NCI-H2196 treated with DMSO at 0.1 percent for 48 hours (cell line): ENCODE results near the gene IMP3.

ENCODE experiments used
- DNase-seq: peaks from one replicate; lab custom pipeline; 2025; ENCODE audit not compliant: unreplicated experiment; lab: John Stamatoyannopoulos, UW

Gene IMP3

DNA sequence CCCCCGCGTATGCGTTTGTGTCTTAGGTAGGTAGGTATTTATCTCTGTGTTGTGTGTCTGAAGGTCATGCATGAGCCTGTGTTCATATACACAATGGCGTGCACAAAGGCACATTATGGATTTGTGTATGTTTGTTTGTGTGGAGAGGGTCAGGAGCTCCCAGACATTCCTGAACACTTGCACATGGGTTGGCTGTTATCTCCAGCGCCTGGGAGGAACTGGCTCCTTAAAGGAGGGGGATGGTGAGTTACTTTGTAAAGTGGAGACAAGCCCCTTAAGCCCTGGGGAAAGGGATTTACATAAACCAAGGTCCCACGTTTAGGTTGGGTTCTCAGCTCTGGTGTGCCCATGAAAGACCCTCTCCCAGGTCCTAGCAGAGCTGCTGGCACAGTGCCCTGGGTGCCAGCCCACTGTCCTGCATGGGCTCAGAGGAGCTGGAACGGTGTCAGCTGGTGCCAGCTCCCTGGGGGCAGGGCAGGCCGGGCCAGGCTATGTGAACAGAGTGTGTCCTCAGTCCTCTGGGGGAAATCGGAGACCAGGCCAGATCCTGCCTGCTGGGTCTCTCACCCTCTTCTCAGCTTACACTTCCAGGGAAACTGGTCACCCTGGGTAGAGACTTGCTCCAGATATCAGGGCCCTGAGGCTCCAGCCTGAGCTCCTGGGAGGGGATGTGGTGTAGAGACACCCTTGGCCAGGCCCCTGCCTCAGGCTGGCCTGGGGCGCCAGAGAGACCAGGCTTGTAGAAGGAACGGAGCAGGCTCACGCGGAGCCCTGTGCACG is 32.8 kb upstream of the IMP3 start:
- no peak for DNase-seq

DNA sequence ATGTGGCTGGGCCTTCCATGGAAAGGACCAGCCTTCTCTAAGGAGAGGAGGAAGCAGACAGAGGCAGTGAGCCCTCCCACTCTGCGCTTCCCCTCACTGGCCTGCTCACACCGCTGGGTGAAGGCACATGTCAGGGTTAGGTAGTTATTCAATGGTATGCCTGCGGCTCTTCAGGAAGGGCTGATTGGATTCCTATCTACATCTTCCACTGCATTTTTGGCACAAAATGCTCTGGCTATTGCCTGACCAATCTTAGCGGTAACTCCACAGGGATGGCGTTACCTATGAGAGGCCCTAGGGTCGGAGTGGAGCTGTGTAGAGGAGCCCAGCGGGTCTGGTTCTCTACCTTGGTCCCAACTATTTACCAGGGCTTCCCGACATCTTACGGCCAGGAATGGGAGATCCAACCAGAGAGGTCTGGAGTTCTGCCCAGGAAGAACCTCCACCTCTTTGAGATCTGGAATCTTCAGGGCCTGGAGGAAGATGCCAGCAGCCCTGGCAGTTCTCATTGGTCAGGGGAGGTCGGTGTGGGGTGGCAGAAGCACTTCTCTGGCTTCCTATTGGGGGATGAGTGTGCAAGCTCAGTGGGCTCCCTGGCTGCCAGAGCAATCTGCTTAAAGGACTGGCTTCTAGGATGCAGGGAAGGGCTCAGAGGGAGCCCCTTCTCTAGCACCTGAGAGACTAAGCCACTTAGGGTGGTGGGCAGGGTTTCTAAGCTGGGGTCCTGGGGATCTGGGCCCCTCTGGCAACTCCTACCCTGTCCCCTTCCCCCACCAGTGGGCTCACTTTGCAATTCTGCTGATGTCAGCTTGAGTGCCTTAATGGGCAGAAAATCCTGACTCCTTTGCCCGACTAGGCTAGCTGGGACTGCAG is 31.9 kb upstream of the IMP3 start:
- DNase-seq, result no peak

DNA sequence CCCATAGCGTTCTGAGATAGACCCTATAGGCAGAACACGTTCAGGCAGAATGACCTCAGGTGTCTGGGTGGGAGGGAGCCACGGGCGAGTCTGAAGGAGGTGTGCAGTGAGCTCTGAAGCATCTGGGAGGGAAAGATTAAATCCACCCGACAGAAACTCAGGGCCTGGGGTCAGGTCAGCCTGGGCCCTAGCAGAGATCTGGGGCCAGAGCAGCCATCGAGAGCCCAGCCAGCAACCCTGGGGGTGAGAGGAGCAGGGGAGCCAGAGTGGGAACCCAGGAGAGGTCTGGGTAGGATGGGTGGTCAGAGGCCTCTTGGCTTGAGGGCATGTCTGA is 29.8 kb upstream of the IMP3 start:
- DNase-seq, result no peak

DNA sequence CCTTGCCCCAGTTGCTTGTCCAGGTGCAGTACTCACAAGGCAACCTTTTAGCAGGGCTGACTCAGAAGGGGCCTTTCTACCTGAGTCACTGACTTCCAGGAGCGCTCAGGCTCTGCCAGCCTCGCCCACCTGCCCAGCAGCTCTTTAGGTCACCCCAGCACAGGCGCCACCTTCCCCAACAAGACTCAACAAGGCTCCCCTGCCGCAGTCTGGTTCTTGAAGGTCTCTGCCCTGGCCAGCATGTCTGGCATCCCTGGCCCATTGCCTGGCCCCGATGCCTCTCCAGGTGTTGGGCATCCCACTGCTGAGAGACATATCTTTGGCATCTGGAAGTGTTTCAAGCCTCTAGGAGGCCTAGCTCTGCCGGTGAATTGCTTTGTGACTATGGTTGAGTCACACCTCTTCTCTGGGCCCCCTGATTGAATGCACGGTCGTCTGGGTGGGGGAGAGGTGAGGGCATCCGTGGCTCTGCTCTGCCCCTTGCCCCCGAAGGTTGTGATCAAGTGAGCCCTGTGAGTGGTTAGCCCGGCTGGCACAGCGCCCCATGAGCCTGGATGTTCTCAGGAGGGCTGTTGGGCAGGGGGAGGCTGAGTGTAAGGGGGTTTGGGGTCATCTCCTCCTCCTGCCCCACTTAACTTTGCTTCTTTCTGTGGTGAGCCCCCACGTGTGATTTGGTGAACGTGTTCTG is 29.3 kb upstream of the IMP3 start:
- DNase-seq, result no peak

DNA sequence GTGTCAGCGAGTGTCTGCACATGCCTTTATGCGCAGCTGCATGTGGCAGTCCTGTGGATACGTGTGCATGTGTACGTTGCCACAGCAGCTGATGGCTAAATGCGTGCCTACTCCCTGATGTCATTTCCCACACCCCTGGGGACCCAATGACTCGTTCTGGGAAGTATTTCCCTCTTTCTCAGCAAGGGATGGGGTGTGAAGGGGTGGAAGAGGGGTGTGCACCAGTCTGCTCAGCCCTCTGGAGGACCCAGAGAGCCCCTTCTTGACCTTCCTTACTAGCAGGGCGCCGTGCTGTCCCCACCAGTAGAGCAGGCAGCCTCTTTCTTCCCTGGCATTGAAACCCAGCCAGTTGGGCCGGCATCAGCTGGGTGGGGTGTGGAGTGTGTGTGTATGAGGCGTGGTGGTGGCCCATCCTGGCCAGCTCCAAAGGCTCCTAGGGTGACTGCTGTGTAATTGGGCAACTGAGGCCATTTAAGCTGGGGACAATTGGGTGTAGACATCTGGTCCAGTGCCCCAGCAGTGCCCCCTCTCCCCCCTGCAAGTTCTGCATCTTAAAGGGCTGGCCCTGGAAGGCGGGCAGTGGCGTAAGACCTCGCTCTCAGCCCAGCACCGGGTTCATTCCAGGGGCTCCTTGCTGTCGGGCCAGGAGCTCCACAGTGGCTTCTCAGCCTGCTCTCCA is 26.9 kb upstream of the IMP3 start:
- no peak for DNase-seq

GRCh38 chr15:75663931-75664421 is 24.0 kb upstream of the IMP3 start:
- no peak for DNase-seq

- DNase-seq, result no peak
These were observed 22.9 kb upstream of the IMP3 start for GRCh38 chr15:75662823-75663519.

- DNase-seq, result no peak
These were observed 21.7 kb upstream of the IMP3 start for GRCh38 chr15:75661756-75662140.

- no peak for DNase-seq
These were observed 21.2 kb upstream of the IMP3 start for GRCh38 chr15:75661100-75661755.

DNA sequence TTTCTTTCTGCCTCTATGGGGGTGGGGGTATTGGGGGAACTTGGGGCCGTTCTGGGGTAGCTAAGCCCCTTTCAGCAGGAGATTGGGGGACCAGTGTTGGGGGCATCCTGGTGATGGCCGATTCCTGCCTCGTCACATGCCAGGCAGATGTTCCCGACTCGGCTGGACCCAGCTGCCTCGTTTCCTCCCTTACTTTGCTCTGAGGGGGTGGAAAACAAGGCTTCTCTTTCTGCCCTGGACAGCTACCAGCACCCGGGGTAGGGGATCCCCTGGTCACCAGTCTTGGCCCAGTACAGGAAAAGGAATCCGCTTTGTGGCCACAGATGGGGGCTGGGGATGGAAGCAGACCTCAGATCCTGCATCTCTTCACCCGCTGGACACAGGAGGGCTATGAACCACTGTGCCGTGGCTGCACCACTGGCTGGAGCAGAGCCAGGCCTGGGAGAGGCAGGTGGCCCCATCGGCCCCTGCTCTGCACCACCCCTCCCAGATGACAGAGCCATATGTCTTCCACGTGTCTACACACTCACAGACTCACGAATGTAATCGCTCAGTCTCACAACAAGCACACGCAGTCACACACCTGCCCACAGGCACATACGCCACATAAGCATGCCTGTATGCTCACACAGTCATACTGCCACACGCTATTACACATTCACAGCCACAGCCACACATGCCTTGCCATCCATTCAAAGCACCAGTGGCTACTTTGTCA is 20.1 kb upstream of the IMP3 start:
- DNase-seq, result no peak

- no peak for DNase-seq
These were observed 19.2 kb upstream of the IMP3 start for GRCh38 chr15:75659141-75659771.

DNA sequence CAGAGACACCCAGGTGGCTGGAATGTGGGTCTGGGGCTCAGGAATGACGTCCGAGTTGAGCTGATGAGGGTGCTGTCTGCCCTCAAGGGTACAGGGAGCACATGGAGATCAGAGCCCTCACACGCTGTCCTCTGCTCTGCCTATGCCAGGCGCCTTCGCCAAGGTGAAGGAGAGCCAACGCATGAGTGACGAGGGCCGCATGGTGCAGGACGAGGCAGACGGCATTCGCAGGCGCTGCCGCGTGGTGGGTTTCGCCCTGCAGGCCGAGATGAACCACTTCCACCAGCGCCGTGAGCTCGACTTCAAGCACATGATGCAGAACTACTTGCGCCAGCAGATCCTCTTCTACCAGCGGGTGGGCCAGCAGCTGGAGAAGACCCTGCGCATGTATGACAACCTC is 16.8 kb upstream of the IMP3 start:
- DNase-seq, result no peak

DNA sequence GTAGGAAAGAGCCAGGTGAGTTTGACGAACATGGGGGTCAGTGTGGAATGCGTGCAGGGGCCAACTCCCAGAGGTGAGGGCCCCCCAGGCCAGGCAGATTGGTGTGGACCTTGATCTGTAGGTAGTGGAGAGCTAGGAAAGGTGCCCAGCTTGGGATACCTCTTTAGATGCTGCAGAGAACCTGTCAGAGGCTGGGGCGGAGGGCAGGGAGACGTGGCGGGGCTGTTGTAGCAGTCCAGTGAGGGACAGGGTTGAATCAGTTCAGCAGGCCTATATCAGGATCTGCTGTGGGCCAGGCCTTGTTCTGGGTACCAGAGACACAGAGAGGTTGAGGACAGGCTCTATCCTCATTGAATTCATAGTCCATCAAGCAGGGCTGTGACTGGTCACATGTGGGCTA is 16.3 kb upstream of the IMP3 start:
- DNase-seq, result no peak

- DNase-seq, result no peak
These were observed 15.9 kb upstream of the IMP3 start for GRCh38 chr15:75655931-75656330.

- no peak for DNase-seq
These were observed 14.3 kb upstream of the IMP3 start for GRCh38 chr15:75654201-75654907.

DNA sequence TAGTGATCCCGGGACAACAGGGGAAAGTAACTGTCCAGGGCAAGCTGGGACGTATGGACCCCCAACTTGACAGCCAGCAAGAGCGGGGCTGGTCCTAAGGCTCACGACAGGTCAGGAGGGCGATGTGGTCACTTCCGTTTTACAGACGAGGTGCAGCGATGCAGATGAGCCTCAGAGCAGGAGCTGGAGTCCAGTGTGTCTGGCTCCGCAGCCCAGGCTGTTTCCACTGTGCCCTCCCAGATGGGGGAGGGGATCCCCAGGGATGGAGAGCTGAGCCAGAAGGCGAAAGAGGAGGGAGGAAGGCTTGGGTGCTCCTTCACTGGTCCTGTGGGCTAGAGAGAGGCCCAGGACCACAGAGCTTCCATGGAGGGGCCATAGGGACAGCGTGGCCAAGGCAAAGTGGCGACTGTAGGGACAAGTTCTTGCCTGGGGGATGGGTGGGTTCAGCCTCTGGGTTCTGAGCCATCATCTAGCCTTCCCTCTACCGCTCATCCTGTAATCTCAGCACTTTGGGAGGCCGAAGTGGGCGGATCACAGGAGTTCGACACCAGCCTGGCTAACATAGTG is 13.4 kb upstream of the IMP3 start:
- DNase-seq, result no peak

GRCh38 chr15:75651810-75652543 is 12.0 kb upstream of the IMP3 start:
- DNase-seq, result no peak
